IMR-90 (cell line): ENCODE results near the gene FXN. TPM values are rescaled to one million over a fixed set of nuclear protein-coding genes. Genes with fewer than 3 reads are reported as not detected.

Experiments
- ELK1 ChIP-seq: fragments of 150-350 bp; IDR thresholded peaks from 2 replicates; pipeline ENCODE4 v1.6.1; 2016; ENCODE audit warnings: low read depth, mild to moderate bottlenecking, low read length, moderate library complexity, borderline replicate concordance
- FOS ChIP-seq: fragments of 150-350 bp; IDR thresholded peaks from 2 replicates; pipeline ENCODE4 v1.6.1; 2016; ENCODE audit warnings: low read depth, low read length
- RAD21 ChIP-seq: IDR thresholded peaks from 2 replicates; pipeline ENCODE4 v1.6.1; 2012; ENCODE audit warnings: low read length, improper control_type of control experiment
- RCOR1 ChIP-seq: IDR thresholded peaks from 2 replicates; pipeline ENCODE4 v1.6.1; 2012; ENCODE audit warnings: mild to moderate bottlenecking, low read length, improper control_type of control experiment; ENCODE audit not compliant: insufficient replicate concordance
- RFX5 ChIP-seq: IDR thresholded peaks from 2 replicates; pipeline ENCODE4 v1.8.0; 2012; ENCODE audit warnings: low read depth, mild to moderate bottlenecking, low read length, moderate library complexity
- SMC3 ChIP-seq: fragments of 150-350 bp; IDR thresholded peaks from 2 replicates; pipeline ENCODE4 v1.6.1; 2016; ENCODE audit warnings: low read depth, mild to moderate bottlenecking, antibody characterized with exemption, low read length, moderate library complexity
- polyA plus RNA-seq, 3 experiments: library from polyadenylated mRNA; depleted of rRNA; stranded (reverse); fragments of >200 nt; gene quantifications; 2 replicates each; pipeline ENCODE4 v1.2.3, GENCODE V29; 2012; ENCODE audit warnings: low replicate concordance in 1 of 3
- total RNA-seq: library from RNA; depleted of rRNA; stranded (reverse); fragments of >200 nt; gene quantifications from 2 replicates; pipeline ENCODE4 v1.2.3, GENCODE V29; 2012

Gene FXN
- total and polyA plus RNA-seq, 2 of the 4 experiments (the other 2 are of a cell fraction) = 3.9 to 18.1 TPM

DNA sequence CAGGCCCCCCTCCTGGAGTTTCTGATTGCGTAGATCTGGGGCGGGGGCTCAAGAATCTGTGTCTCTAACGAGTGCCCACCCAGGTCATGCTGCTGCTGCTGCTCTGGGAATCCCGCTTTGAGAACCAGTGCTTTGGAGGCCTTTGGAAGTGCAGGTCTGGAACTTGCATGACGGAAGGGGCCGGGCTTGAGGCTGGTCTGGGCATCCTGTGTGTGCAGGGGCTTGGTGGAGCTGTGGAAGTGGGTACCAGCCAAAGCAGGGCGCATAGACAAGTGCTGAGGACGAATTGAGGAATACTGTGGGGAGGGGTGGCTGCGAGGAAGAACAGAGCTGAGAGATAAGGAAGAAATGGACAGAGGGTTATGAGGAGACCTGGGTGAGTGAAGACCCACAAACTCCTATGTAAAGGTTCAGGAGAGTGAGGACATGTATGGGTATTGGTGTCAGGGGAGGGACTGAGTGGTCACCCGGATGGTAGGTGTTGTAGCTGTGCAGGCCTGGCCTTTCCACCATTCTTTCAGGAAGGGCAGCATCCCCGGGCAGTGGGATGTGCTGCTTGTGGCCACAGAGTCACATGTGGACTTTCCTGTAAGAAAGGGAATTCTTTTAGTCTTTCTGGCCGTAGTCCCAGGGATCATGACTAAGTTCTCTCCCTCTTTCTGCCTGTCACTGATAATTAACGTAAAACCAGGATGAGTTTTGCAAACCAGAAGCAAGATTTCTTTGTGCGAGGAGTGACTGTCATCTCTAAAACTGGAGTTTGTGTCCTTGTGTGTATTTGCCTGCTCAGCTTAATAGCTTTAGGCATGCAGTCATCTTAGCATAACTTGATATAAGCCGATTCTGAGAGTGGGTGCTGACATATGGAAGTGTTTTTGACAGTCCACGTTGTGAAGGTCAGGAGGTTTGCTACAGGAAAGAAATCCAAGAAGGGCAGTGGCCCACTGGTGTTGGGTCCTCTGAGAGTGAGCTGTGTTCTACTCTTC is 95.2 kb downstream of the FXN start (continued):
- TF ChIP-seq SMC3 (no peak), RCOR1 (no peak), ELK1 (no peak), FOS (no peak), RFX5 (no peak), RAD21 (no peak)
